Stimulated activated CD4-positive, alpha-beta T cell treated with anti-CD3 and anti-CD28 coated beads, Interleukin-1b, Interleukin-23, amount 100 ng/mL, for 4 hours (primary cell): ENCODE data around the gene C14orf132.

Experiments
- DNase-seq, 2 donors: peaks; one replicate each; pipeline ENCODE4 v3.0.0-alpha.2; 2020; ENCODE audit warnings: low read depth in 2 of 2

Gene C14orf132

GRCh38 chr14:96119947-96120346, 80.8 kb downstream of the C14orf132 start:
- no peak for DNase-seq

DNA sequence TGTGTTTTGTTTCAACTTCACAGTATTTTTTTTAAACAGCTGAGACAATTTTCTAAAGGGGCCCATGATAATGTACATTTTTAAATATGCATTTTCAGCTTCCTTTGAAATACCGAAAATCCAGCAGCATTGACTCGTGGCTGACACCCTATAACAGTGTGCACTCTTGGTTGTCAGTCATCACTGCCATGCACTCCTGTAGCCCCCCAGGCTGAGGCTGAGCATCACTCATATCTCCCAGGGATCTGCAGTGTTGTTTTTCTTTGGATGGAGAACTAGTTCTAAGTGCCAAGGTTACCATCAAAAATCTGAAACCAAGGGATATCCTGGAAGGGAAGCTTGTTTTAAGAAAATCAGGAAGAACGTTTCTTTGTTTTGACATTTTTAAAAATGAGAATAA, 81.2 kb downstream of the C14orf132 start:
- no peak for DNase-seq

- DNase-seq = no peak
Measured at GRCh38 chr14:96120941-96121340, 81.8 kb downstream of the C14orf132 start.

DNA sequence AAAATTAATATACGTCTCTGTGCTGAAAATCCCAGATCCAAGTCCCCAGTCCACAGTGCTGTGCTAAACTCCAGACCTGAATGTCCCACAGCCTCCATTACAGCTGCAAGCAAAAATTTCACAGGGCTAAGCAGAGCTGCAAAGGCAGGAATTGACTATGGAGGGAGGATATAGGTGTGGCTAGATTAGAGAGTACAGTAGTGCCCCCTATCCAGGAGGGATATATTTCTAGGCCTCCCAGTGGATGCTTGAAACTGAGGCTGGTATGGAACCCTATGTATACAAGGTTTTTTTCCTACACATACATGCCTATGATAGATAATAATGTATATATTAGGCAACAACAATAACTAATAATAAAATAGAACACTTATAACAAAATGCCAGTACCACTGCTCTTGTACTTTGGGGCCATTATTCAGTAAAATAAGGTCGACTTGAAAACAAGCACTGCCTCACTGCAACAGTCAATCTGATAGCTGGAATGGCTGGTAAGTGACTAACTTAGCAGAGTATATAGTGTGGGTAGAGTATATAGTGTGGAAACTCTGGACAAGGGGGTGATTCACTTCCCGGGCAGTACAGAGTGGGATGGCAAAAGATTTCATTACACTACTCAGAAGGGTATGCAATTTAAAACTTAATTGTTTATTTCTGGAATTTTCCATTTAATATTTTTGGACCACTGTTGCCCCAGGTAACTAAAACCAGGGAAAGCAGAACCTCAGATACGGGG, 82.7 kb downstream of the C14orf132 start:
- no peak for DNase-seq

DNA sequence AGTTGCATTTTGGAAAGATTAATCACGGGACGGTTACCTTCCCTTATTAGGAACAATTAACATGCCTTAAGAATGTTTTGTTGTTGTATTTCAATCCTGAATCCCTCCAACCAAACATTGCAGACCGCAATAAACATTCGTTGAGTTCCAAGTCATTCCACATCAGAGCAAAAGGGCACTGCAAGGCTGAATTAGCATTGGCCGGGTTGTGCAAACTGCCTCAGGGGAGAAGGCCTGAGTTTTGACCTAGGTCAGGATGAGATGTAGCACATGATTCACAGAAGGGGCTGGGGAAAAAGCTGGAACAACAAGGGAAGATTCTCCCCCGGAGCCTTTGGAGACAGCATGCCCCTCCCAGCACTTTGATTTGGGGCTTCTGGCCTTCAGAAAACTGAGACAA, 83.3 kb downstream of the C14orf132 start:
- no peak for DNase-seq

DNA sequence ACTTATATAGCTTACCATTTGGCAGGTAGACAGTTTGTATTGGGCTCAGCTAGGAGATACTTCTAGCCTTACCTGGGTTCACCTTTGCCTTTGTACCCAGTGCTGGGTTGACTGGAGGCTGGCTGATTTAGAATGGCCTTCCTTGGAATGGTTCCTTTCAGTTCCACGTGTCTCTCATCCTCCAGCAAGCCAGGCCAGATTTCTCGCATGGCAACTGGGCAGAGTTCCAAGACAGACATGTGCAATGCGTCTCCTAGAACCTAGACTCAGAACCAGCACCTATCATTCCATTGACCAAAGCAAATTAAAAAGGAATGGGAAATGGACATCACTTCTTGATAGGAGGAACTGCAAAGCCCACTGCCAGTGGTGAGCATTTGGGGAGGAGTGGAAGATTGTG, 86.4 kb downstream of the C14orf132 start:
- no peak for DNase-seq

DNA sequence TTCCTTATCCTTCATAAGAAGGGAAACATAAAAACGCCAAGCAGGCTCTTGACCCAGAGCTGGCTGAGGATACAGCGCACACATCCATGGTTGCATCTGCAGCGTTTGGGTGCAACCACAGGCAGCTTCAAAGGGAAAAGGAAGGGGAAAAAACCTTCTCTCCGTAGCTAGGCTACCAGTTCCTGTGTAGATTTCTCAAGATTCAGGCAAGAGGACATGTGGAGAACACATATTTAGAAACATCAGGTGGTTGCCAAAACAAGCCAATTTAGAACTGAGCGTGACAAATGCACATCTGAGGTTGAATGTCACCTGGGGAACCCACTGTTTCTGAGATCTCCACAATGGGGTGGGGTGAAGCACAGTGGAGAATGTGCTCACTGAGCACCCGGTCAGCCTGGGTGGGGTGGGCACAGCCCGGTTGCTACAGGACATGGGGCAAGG, 87.2 kb downstream of the C14orf132 start:
- DNase-seq = no peak

DNA sequence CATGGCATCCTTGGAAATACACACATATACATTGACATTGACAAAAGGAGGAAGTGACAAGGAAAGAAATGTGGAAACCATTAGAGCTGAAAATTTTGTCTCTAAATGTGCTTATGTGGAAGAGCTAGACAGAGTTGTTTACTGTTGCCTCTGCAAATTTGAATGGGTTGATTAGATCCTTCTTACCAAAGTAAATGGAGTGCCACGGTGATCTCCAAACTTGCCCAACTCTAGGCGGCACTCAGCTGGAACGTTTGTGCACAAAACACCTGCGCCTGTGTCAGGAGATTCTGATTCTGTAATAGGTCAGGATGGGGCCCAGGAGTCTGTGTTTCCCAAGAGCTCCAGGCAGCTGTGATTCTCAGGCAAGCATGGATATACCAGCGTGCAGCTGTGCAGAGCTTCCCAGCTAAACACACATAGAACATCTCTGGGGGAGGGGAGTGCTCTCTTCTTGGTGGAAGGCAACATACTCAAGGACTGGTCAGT, 87.7 kb downstream of the C14orf132 start:
- DNase-seq = no peak

DNA sequence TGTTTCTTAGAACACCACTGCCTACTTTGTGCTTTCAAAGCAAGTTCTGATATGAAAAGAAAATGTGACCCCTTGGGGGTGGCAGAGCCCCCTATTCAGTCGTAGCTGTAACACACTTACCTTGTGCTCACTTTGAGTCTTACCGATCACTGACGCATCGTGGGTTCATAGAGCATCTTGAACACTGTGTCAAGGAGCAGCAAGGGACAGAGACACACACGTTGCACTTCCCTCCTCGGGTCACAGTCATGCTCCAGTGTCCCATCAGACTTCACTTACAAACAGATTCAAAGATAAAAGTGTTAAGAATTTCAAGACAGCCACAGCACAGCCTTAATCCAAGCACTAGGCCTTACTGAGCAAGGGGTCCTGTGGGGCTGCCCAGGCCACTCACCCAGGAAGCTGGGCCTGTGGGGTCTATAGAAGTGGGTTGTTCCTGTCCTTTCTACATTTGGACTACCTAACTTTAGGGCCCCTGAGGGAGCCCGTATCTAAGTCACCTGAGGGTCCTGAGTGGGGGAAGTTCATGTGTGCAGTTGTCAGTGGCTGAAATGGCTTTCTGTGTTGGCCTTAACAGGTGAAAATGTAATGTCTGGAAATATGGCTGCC, 90.1 kb downstream of the C14orf132 start:
- DNase-seq = no peak

DNA sequence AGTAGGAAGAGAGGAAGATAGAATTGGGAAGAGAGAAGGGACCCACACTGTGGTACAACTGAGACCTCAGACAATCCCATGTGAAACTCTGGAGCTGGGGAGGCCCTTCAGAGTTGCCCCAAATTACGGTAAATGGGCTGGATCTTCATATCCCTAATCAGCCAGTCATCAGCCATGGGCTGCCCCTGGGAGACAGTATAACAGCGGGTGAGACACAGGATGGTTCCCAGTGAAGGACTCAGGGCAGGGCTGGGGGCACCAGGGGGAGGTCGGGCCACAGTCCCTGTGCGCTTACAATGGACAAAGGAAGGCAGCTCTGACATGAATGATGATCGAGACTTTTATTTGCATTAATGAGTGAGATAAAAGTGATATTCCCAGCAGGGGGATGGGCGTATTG, 91.2 kb downstream of the C14orf132 start:
- no peak for DNase-seq

DNA sequence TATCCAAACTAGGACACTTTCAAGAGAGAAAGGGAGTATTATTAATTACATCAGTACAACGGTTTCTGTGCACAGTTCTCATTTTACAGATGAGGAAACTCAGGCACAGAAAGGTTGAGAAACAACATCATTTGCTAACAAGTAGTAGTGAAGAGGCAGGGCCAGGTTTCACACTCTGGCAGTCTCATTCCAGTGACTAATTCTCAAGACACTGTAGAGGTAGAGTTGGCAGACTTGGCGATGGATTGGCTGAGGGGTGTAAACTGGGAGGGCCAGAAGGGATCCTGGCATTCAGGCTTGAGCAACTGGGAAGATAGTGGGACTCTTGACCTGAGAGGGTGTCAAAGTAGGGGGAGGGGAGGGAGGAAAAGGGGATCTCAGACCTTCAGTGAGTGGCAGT, 91.7 kb downstream of the C14orf132 start:
- DNase-seq = no peak

GRCh38 chr14:96131836-96132235, 92.7 kb downstream of the C14orf132 start:
- DNase-seq = no peak

GRCh38 chr14:96134508-96134907, 95.3 kb downstream of the C14orf132 start:
- DNase-seq = no peak

DNA sequence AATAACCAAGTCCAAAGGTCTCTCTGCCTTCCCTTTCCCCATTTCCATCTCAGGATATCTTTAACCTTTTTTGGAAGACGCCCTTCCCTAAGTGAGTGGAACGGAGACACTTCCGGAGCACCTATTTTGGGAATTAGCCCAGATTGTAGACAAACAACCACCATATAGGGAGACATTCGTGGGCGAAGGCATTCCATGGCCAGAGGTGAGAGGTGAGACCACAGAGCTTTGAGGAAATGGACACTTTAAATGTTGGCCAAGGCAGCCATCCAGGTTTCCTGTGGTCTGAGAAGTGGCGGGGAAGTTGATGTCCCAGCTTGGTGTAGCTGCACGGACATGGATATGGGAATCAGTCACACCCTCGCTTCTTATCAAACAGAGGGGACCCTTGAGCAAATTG, 96.1 kb downstream of the C14orf132 start:
- DNase-seq = no peak

DNA sequence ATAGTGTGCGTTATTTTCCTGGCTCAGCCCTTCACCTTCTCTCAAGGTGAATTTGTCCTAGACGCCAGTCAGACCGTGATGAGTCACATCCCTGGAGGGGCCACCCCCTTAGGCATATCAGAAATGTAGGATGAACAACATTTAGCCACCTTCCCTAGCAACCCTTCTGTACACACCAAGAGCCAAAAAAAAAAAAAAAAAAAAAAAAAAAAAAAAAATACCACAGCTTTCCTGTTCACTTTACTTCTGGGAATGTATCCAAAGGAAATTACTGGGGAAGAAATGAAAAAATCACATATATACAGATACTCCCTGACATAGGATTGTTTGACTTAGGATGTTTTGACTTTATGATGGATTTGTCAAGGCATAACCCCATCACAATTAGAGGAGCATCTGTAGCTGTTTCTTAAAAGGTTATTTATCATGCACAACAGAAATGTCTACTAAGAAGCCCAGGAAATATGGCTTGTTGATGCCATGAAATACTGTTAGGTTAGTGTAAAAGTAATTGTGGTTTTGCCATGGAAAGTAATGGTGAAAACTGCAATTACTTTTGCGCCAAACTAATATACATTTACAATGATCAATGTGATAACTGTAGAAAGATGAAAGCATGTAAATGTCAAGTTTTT, 97.3 kb downstream of the C14orf132 start:
- no peak for DNase-seq

GRCh38 chr14:96138241-96138640, 99.1 kb downstream of the C14orf132 start:
- DNase-seq = no peak

GRCh38 chr14:96139169-96139568, 100.0 kb downstream of the C14orf132 start:
- no peak for DNase-seq

GRCh38 chr14:96139879-96140278, 100.7 kb downstream of the C14orf132 start:
- DNase-seq = no peak

- DNase-seq = no peak
Measured at GRCh38 chr14:96140952-96141351, 101.8 kb downstream of the C14orf132 start.
